Activated B cell treated with CpG ODN at 0.5 μM for 24 hours (primary cell): ENCODE measurements around the gene STAT2. TPM values are rescaled to one million over a fixed set of nuclear protein-coding genes. Genes with fewer than 3 reads are reported as not detected.

Experiments
- ATAC-seq: fragments of 200-7000 bp; cut with Tn5 transposase; one replicate; pipeline ENCODE4 v1.10.0; 2021; ENCODE audit warnings: low read depth, mild to moderate bottlenecking, moderate library complexity
- CTCF ChIA-PET: fragments of 350-600 bp; sonication (Branson Sonifier 250); formaldehyde crosslinking; loops from one replicate; lab custom pipeline; 2021; ENCODE audit warnings: antibody characterized with exemption; lab: Charles Lee
- POLR2A ChIA-PET: fragments of 350-600 bp; sonication (Branson Sonifier 250); formaldehyde crosslinking; loops from one replicate; lab custom pipeline; 2021; ENCODE audit warnings: antibody characterized with exemption; lab: Charles Lee
- DNase-seq: peaks from one replicate; pipeline ENCODE4 v3.0.0; 2022
- H3K27ac Mint-ChIP-seq: one replicate; pipeline ENCODE4 v1.8.0; 2020; ENCODE audit warnings: mixed read lengths
- H3K27me3 Mint-ChIP-seq: one replicate; pipeline ENCODE4 v1.8.0; 2021; ENCODE audit warnings: mixed read lengths
- H3K36me3 Mint-ChIP-seq: one replicate; pipeline ENCODE4 v1.8.0; 2021; ENCODE audit warnings: low read depth, mixed read lengths
- H3K4me1 Mint-ChIP-seq: one replicate; pipeline ENCODE4 v1.8.0; 2021; ENCODE audit warnings: mixed read lengths
- H3K4me3 Mint-ChIP-seq: one replicate; pipeline ENCODE4 v1.8.0; 2020; ENCODE audit warnings: mild to moderate bottlenecking, mixed read lengths
- H3K9me3 Mint-ChIP-seq: one replicate; pipeline ENCODE4 v1.8.0; 2020; ENCODE audit warnings: mixed read lengths
- CTCF ChIP-seq: fragments of 200-600 bp; IDR thresholded peaks from one replicate; pipeline ENCODE4 v1.8.0; 2022; ENCODE audit warnings: antibody characterized with exemption, mild to moderate bottlenecking
- intact Hi-C: fragments of 100-400 bp; cut with micrococcal nuclease; formaldehyde crosslinking; loops from one replicate; pipeline ENCODE4 v1.15.1; 2024
- total RNA-seq: library from RNA; stranded (reverse); gene quantifications from 2 replicates; pipeline ENCODE4 v1.2.3, GENCODE V29; 2022

The STAT2 gene
- total RNA-seq, 1 donor from 2014 or later: 177 TPM

DNA sequence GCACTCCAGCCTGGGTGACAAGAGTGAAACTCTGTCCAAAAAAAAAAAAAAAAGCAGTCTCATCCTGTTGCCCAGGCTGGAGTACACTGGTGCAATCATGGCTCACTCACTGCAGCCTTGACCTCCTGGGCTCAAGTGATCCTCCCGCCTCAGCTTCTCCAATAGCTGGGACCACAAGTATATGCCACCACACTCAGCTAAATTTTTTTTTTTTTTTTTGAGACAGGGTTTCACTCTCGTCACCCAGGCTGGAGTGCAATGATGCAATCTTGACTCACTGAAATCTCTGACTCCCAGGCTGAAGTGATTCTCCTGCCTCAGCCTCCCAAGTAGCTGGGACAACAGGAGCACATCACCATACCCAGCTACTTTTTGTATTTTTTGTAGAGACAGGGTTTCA, 38.9 kb downstream of the STAT2 start:
- DNase-seq: no peak
- ATAC-seq: no peak
- no peak for TF ChIP-seq CTCF
- H3K4me3 Mint-ChIP-seq: no peak overlapping the region
- H3K27me3 Mint-ChIP-seq: no peaks in the 10 kb centered on the region
- peaks cover 5% of the 10 kb centered on the region for H3K4me1 Mint-ChIP-seq
- H3K27ac Mint-ChIP-seq: no peak overlapping the region
- H3K9me3 Mint-ChIP-seq: no peaks in the 10 kb centered on the region
- peaks cover 60% of the 10 kb centered on the region for H3K36me3 Mint-ChIP-seq
- intact Hi-C loops: no loop called here
- ChIA-PET POLR2A (interaction anchor here (1.6 kb wide), 1 partner anchor 12 kb away, joined by 5 read pairs; the partner anchor contains the start of gene PAN2), CTCF (no interaction called here)

DNA sequence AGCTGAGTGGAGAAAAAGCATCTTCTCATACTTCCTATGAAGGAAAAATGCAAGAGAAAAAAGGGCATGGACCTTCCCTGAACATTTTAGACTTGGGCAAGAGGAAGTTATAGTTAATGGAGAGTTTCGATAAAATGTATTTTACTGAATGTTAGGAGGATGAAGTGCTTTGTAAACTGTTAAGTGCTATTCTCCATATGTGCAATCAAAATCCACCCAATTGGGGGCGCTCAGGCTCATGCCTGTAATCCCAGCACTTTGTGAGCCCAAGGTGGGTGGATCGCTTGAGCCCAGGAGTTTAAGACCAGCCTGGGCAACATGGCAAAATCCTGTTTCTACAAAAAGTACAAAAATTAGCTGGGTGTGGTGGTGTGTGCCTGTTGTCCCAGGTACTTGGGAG, 42.2 kb downstream of the STAT2 start:
- no peak overlapping the region for H3K27ac Mint-ChIP-seq
- no peak for TF ChIP-seq CTCF
- ChIA-PET CTCF (interaction anchor here (3.1 kb wide), 1 partner anchor 145 kb away, joined by 51 read pairs; no protein-coding TSS in a partner anchor), POLR2A (interaction anchor here (1.4 to 4.9 kb wide), 2 partner anchors 10 to 17 kb away, joined by 3 to 61 read pairs; partner anchors contain the start of gene PAN2)
- intact Hi-C loops: no loop called here
- H3K4me3 Mint-ChIP-seq: no peak overlapping the region
- H3K36me3 Mint-ChIP-seq: peaks cover 42% of the 10 kb centered on the region
- no peaks in the 10 kb centered on the region for H3K9me3 Mint-ChIP-seq
- ATAC-seq (no peak), DNase-seq (no peak)
- peaks cover 21% of the 10 kb centered on the region for H3K4me1 Mint-ChIP-seq
- H3K27me3 Mint-ChIP-seq: no peaks in the 10 kb centered on the region

GRCh38 chr12:56315622-56316473, 44.1 kb downstream of the STAT2 start, which contains the start of gene CNPY2:
Gene CNPY2, minus strand, starts transcription at chr12:56315988. Its CDS starts 771 bp downstream, at chr12:56315217.
- CTCF ChIA-PET: interaction anchor here (0.7 to 3.1 kb wide), 9 partner anchors 17 to 151 kb away, joined by 3 to 51 read pairs (median 3); partner anchors contain the start of genes ANKRD52, PAN2 and STAT2
- intact Hi-C loops: loop anchor here (1.0 kb wide), 12 partner anchors 16 to 926 kb away; partner anchors contain the start of genes CS, IL23A, RNF41 and SPRYD4
- H3K4me3 Mint-ChIP-seq: peak within 1 kb of the TSS; percentile 98

GRCh38 chr12:56315249-56315621, 44.7 kb downstream of the STAT2 start:
- intact Hi-C loops: no loop called here
- TF ChIP-seq CTCF: no peak
- DNase-seq: no peak
- H3K4me3 Mint-ChIP-seq: peak overlapping the region; percentile 98
- ChIA-PET CTCF (interaction anchor here (0.7 to 3.1 kb wide), 9 partner anchors 17 to 152 kb away, joined by 3 to 51 read pairs (median 3); partner anchors contain the start of genes ANKRD52, PAN2 and STAT2), POLR2A (interaction anchor here (0.6 to 4.9 kb wide), 34 partner anchors 9 to 797 kb away, joined by 3 to 61 read pairs (median 5); partner anchors contain the start of genes ANKRD52, COQ10A, ESYT1 and GLS2)
- H3K4me1 Mint-ChIP-seq: peaks cover 21% of the 10 kb centered on the region
- H3K27me3 Mint-ChIP-seq: no peaks in the 10 kb centered on the region
- H3K27ac Mint-ChIP-seq: peak overlapping the region; percentile 98
- H3K9me3 Mint-ChIP-seq: no peaks in the 10 kb centered on the region
- ATAC-seq: no peak
- H3K36me3 Mint-ChIP-seq: peaks cover 47% of the 10 kb centered on the region

More at GRCh38 chr12:56315622-56316473, 44.1 kb downstream of the STAT2 start, which contains the start of gene CNPY2:
- DNase-seq (peak; percentile 85), ATAC-seq (peak; percentile 89)
- POLR2A ChIA-PET: interaction anchor here (0.6 to 4.9 kb wide), 54 partner anchors 8 to 1817 kb away, joined by 3 to 61 read pairs (median 4); partner anchors contain the start of genes ANKRD52, COQ10A, ESYT1 and GLS2
- Mint-ChIP-seq H3K27me3 (no peaks in the 10 kb centered on the region), H3K9me3 (no peaks in the 10 kb centered on the region), H3K27ac (peak within 1 kb of the TSS; percentile 98), H3K4me1 (peaks cover 21% of the 10 kb centered on the region), H3K36me3 (peaks cover 42% of the 10 kb centered on the region)
- TF ChIP-seq CTCF: no peak
